Measurements from ENCODE around the gene SPEM2. TPM values are rescaled to one million over a fixed set of nuclear protein-coding genes. Genes with fewer than 3 reads are reported as not detected.

The SPEM2 gene
- total RNA-seq, 1 donor from 2014 or later = not detected

- DNase-seq (ENCODE audit: low spot score) = peak; percentile 98
These were observed 21.3 kb upstream of the SPEM2 start, which contains the start of gene TMEM256 for GRCh38 chr17:7403977-7404736. TMEM256 (minus strand) TSS chr17:7404097; CDS start chr17:7404084, 13 bp downstream.

DNA sequence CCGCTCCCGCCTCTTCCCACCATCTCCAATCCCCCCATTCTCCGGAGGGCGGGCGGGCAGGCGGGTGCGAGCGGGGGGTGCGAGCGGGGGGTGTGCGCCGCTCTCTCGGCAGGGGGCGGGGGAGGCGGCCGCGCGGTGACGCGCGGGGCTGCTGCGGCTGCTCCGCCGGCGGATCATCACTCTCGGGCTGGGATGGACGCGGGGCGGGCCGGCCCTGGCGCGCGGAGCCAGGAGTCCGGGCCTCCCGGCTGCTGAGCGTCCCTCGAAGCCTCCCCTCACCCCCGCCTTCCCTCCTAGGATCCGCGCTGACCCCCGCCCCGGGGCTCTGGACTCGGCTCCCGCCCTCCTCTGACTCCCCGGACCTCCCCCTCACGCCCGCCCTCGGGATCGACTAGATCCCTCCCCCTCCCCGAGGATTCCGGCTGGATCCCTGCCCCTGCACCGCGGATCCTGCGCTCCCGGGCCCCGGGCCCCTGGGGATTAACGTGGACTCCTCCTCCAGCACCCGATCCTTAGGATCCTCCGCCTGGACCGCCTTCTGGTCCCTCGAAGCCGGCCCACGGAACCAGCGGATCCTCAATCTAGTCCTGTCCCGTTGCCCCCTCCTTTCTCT lies 20.6 kb upstream of the SPEM2 start:
- DNase-seq (ENCODE audit: low spot score) = no peak

DNA sequence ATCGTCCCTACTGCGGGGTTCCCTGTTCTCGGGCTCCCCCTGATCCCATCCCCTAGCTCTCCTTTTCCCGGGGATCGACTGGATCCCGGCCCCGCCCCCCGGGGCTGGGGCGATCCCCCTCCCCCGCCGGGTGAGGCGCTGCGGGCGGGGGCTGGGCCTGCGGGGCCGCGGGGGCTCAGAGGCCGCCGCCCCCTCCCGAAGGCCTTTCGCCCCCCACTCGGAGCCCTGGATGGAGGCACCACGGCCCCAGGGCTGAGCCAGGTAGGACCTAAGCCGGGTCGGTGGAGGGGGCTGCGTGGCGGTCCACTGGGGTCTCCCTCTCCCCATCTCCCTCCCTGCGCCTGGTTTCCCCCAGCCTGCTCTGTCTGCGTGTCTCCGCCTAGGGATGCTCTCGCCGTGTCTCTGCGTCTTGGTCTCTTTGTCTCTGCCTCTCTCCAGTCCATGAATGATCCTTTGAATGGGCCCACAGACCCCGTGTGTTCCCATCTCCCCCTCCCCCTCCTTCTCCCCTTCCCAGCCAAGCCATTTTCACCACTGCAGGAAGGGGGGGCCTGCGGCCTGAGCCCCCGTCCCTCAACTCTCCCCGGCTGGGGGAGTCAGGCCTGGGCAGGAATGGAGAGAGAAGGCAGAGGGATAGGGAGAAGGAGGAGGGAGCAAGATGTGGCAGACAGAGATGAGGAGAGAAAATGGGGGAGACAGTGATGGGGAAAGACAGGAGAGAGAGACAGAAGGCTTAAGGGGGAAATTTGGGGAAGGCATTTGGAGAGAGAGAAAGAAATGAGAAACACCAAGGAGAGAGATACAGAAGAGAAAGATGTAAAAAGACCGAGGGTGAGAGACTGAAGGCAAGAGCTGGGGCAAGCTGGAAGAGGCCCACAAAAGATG lies 19.8 kb upstream of the SPEM2 start:
- DNase-seq (ENCODE audit: low spot score) = no peak

- no peak for DNase-seq (ENCODE audit: low spot score)
These were observed 19.1 kb upstream of the SPEM2 start for GRCh38 chr17:7406235-7406825.

- no peak for DNase-seq (ENCODE audit: low spot score)
These were observed 18.3 kb upstream of the SPEM2 start for GRCh38 chr17:7407082-7407481.

DNA sequence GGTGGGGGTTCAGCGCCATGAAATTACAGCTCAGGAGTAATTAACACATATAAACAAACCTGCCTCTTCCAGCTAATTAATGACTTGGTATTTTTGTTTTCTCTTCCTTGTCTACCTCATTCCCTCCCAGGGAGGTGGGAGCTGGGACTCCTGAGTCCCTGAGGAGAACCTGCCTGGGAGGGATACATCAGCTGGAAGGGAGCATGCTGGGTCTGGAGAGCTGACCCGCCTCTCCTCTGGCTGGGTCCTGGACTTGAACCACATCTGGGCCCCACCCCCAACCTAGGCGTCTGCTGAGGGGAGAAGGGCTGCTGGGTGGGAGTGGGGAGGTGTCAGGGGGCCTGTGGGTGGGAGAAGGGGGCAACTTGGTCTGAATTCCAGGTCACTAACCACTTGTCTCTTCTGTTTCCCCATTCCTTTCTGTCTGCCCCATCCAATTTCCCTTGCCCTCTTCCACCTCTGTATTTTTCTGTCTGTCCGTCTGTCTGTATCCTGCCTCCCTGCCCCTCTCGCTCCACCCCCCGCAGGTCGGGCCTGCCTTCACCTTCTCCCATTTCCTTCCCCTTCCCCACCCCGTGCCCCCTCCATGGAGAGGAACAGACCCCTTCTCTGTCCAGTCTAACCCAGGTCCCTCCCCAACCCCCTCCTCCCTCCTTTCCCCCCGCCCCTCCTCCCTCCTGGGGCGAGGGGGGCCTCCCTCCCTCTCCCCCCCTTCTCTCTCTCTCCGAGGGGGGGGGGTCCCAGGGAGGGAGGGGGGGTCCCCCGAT lies 17.7 kb upstream of the SPEM2 start, which contains the start of gene NLGN2:
Gene NLGN2, plus strand, starts transcription at position 361 of the 767 bp plus-strand sequence. CDS start 411 bp downstream, outside the sequence.
- no peak for DNase-seq (ENCODE audit: low spot score)

GRCh38 chr17:7408252-7408727 lies 17.1 kb upstream of the SPEM2 start:
- DNase-seq (ENCODE audit: low spot score) = no peak

DNA sequence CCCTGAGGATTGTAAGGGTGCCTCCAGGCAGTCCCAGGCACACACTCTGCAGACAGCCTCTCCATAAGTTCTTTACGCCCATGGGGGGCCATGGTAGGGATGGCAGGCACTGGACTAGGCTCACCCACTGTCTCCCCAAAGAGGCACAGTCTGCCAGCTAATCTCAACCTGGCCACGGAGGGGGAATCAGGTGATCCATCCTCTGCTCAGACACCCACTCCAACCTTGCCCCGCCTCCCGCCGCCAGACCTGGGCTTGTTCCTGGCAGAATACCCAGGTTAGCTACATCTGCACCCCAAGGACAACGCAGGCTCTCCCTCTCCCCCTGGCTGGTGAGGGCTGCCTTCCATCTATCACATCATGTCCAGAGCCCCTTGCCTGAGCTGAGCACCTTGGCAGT lies 16.6 kb upstream of the SPEM2 start:
- no peak for DNase-seq (ENCODE audit: low spot score)

GRCh38 chr17:7409716-7410115 lies 15.7 kb upstream of the SPEM2 start:
- no peak for DNase-seq (ENCODE audit: low spot score)

DNA sequence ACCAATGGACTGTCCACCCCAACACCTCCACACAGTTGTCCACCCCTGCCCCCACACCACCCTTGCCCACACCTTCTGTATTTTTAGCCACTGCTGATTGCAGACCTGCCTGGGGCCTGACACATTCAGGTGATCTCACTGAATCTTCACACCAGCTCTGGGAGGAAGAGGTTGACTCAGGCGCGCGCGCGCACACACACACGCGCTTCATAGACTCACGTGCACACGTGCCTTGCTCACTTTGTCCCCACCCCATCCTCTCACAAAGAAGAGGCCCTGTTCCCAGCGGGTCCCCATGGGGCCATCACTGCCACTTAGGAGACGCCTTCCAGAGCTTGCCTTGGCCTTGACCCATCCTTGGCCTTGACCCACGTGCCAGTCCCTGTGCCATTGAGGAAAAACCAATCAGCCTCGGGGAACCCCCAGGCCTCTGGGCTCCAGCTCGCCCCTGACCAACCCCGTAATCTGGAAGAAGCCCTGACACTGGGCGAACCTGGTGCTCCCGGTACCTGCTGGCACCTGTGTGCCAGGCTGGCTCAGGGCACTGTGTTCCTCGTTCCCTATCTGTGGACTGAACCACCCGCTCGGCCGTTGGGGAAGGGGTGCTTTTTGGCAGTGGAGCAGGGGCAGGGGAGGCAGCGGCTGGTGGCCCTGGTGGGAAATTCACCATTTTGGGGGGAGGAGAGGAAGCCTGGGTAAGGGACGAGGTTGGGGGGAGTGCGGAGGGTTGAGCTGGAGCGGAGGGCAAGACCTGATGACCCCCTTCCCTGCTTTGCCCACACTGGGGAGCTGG lies 14.6 kb upstream of the SPEM2 start:
- DNase-seq (ENCODE audit: low spot score) = no peak

DNA sequence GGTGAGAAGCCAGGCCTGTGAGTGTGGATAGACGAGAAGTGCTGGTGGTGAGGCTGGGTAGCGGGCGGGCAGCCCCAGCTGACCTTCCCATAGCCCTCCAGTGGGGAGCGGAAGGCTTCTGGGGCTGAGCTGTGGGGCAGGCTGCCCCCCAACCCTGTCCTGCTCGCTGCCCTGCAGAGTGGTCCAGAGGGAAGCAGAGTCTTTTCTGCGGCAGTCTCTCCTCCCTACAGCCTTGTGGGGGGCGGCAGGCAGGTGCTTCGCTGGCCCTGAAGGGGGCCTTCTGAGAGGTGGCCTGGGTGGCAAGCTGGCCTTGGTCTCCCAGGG lies 14.0 kb upstream of the SPEM2 start:
- no peak for DNase-seq (ENCODE audit: low spot score)

GRCh38 chr17:7413346-7413985 lies 11.9 kb upstream of the SPEM2 start:
- DNase-seq (ENCODE audit: low spot score) = no peak

DNA sequence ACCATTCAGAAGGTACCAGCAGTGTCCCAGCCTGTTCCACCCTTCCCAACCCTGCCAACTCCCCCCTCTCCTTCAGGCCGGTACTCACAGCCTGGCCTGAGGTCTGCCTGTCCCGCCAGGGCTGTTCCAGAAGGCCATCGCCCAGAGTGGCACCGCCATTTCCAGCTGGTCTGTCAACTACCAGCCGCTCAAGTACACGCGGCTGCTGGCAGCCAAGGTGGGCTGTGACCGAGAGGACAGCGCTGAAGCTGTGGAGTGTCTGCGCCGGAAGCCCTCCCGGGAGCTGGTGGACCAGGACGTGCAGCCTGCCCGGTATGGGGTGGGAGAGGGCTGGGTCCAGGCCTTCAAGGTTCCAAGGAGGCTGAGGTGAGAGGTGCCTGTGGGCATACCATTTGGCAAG lies 10.6 kb upstream of the SPEM2 start:
- DNase-seq (ENCODE audit: low spot score) = no peak

GRCh38 chr17:7415784-7416183 lies 9.6 kb upstream of the SPEM2 start:
- no peak for DNase-seq (ENCODE audit: low spot score)

GRCh38 chr17:7416323-7416722 lies 9.1 kb upstream of the SPEM2 start:
- no peak for DNase-seq (ENCODE audit: low spot score)

DNA sequence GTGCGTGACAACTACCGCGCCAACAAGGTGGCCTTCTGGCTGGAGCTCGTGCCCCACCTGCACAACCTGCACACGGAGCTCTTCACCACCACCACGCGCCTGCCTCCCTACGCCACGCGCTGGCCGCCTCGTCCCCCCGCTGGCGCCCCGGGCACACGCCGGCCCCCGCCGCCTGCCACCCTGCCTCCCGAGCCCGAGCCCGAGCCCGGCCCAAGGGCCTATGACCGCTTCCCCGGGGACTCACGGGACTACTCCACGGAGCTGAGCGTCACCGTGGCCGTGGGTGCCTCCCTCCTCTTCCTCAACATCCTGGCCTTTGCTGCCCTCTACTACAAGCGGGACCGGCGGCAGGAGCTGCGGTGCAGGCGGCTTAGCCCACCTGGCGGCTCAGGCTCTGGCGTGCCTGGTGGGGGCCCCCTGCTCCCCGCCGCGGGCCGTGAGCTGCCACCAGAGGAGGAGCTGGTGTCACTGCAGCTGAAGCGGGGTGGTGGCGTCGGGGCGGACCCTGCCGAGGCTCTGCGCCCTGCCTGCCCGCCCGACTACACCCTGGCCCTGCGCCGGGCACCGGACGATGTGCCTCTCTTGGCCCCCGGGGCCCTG lies 8.3 kb upstream of the SPEM2 start:
- DNase-seq (ENCODE audit: low spot score) = no peak

DNA sequence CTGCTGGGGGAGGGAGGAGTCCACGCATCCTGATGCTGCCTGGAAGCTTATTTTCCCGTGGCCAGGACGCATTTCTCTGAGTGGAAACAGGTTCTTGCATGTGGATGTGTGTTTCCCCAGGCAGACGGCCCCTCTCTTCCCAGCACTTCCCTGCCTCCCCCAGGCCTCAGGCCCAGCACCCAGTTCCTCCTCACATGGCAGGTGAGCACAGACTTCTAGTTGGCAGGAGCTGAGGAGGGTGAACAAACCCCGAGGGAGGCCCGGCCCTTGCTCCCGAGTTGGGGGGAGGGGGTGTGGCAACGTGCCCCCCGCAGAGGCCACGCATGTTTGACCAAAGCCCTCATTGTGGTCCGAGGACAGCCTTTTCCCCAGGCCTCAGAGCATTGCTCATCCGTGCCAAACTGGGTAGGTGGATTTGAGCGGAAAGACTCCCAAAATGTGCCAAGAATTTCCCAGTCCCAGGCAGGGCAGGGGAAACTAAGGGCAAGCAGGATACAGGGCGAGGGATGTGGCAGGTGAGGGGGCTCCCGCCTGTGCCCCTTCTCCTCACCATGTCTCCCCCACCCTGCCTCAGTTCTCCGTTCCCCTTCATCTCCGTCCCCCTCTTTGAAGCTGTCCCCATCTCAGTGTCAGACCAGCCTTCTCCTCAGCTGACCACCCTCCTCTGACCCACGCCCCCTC lies 6.8 kb upstream of the SPEM2 start:
- DNase-seq (ENCODE audit: low spot score) = no peak
